Measurements from ENCODE around the gene PIAS2. TPM values are rescaled to one million over a fixed set of nuclear protein-coding genes. Genes with fewer than 3 reads are reported as not detected.

PIAS2 gene
- total and polyA plus RNA-seq, 5 donors = 7.7 to 44.0 (median 40.6) TPM

DNA sequence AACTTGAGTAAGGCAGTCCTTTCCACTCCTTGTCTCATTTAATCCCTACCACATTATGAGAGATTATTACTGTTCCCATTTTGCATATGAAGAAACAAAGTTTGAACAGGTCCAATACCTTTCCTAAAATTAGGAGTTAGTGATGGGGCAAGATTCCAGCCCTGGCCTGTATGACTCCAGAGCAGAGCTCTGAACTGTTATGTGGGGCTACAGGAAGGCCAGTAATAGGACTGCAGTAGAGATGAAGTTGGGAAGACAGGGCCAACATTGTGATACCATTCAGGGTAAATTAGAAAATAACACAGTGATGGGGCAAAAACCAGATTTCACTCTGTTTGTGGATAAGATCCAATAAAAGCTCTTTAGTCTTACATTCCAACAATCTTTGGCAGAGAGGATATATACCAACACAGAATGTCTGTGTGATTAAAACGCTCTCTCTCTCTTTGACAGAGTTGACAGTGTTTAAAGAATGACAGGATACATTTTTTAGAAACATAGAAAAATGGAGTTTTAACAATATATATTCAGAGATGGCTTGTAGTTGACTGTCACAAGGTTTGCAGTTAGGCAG is 22.8 kb upstream of the PIAS2 start:
- DNase-seq (no peak), ATAC-seq (no peak)
- Histone ChIP-seq H3K27me3 (ENCODE audit: control insufficient read depth, insufficient read depth) (no peaks in the 10 kb centered on the region), H3K4me3 (ENCODE audit: low read length) (no peak overlapping the region), H3K27ac (ENCODE audit: low read length) (no peak overlapping the region), H3K9me3 (ENCODE audit: control insufficient read depth, low read length) (no peaks in the 10 kb centered on the region), H3K4me1 (ENCODE audit: control insufficient read depth, insufficient read depth, low read length) (peaks cover 3% of the 10 kb centered on the region)
- WGBS = 55% methylated on average over 1 of the region's 1 CpG
- intact Hi-C loops (cut with DNase I) = no loop called here

DNA sequence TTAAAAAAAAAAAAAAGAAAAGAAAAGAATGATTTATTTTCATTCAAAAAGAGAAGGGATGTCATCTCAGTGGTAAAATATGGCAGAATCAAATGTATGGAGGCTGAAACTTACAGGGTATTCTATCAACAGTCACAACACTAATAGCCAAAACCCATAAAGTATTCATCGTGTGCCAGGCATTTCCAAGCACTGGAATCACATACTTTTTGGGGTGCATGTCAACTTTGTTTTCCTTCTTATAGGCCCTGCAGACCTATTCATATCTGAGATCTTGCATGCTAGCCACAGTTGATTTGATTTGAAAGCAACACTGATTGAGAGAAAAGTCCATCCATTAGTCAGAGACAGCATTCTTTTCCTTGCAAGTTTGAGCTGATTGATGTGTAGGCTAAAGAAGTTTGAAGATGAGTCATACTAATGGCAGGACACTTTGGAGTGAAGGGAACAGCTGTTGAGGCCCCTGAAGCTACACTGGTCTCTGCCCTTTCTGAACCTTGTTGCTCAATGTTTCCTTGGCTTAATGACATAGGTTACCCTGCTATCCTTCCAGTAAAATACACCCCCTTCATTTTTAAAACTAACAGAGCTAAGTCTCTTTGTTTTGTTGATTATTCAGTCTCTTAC is 22.1 kb upstream of the PIAS2 start:
- Histone ChIP-seq H3K4me3 (ENCODE audit: low read length) (no peak overlapping the region), H3K9me3 (ENCODE audit: control insufficient read depth, low read length) (no peaks in the 10 kb centered on the region), H3K27ac (ENCODE audit: low read length) (no peak overlapping the region), H3K27me3 (ENCODE audit: control insufficient read depth, insufficient read depth) (no peaks in the 10 kb centered on the region), H3K4me1 (ENCODE audit: control insufficient read depth, insufficient read depth, low read length) (peaks cover 3% of the 10 kb centered on the region)
- ATAC-seq = peak in 1 of 2 donors; percentile 61
- DNase-seq = no peak
- WGBS = 87% methylated on average over 1 of the region's 1 CpG
- intact Hi-C loops (cut with DNase I) = no loop called here

DNA sequence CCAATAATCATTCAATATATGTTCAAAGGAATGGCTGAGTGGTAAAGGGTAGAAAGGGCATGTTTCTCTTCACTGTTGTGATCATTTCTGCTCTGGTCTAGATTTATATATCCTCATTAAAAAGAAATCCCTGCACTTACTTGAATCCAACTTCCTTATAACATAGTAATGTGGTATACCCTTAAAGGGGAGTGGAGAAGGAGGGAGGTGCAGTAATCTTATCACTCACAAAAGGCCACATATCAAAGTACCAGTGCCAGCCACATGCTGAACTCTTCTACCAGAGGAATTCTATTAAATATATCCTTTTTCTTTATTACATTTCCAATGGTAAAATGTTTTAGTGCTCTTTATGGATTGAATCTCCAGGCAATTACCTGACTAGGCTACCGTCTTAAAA is 3.3 kb upstream of the PIAS2 start:
- Histone ChIP-seq H3K27ac (ENCODE audit: low read length) (no peak overlapping the region), H3K4me1 (ENCODE audit: control insufficient read depth, insufficient read depth, low read length) (peaks cover 2% of the 10 kb centered on the region), H3K9me3 (ENCODE audit: control insufficient read depth, low read length) (no peaks in the 10 kb centered on the region), H3K27me3 (ENCODE audit: control insufficient read depth, insufficient read depth) (no peaks in the 10 kb centered on the region), H3K4me3 (ENCODE audit: low read length) (no peak overlapping the region)
- intact Hi-C loops (cut with DNase I) = no loop called here
- DNase-seq (no peak), ATAC-seq (no peak)
- WGBS = 93% methylated on average over 1 of the region's 1 CpG

DNA sequence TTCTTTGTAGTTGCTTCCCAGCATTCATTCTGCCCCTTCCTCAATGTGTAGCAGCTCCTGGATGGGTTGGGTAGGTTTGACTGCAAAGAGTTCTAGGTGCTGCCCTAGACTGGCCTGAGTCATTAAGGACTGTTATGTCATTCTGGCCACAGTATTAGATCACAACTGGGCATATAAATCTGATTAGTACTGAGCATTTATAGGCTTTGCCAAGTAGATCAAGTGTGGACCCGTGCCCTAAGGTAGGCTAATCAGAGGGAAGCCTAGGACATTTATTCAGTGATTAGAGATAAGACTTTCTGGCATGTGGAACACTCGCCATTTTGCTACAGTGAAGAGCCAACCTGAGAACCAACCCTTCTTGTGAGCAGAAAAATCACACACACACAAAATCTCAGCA is 2.8 kb upstream of the PIAS2 start:
- intact Hi-C loops (cut with DNase I) = no loop called here
- Histone ChIP-seq H3K4me3 (ENCODE audit: low read length) (no peak overlapping the region), H3K27ac (ENCODE audit: low read length) (no peak overlapping the region), H3K9me3 (ENCODE audit: control insufficient read depth, low read length) (no peaks in the 10 kb centered on the region), H3K4me1 (ENCODE audit: control insufficient read depth, insufficient read depth, low read length) (peaks cover 2% of the 10 kb centered on the region), H3K27me3 (ENCODE audit: control insufficient read depth, insufficient read depth) (no peaks in the 10 kb centered on the region)
- ATAC-seq = no peak
- DNase-seq = no peak
- 74% methylated on average over 2 of the region's 2 CpGs for WGBS

DNA sequence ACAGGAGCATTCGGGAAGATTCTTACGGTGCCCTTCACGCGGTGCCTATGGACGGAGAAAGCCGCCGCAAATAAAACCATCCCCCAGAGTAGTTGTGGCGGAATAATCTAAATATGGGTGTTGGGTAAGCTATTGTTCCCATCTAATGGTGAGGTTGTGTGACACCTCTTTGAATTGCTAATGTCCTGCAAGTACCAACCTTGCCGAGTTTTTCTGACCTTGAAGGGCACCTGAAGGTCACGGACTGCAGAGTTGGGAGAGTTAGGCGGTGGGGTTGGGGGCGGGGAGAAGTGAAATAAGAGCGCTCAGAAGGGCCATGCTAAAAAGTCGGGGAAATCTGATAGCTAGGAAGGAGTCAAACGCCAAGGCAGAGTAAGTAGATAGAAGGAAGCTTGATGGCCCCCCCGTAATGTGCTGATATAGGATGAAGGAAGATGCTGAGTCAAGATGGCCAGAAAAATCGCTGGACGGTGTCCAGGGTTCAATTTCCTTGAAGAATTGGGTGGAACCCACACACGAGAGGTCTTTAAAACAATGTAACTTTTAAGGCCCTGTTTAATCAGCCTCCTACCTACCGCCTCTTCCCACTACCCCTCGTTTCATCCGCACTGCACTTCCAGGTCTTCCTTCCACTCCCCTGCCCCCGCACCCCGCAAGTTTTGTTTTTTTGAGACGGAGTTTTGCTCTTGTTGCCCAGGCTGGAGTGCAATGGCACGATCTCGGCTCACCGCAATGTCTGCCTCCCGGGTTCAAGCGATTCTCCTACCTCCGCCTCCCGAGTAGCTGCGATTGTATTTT is 695 bp upstream of the PIAS2 start:
- peak overlapping the region; percentile 66 for H3K4me3 ChIP-seq (ENCODE audit: low read length)
- peak overlapping the region; percentile 94 for H3K27ac ChIP-seq (ENCODE audit: low read length)
- 29% methylated on average over 33 of the region's 33 CpGs for WGBS
- DNase-seq = peak; percentile 38 to 66 (median 60)
- H3K9me3 ChIP-seq (ENCODE audit: control insufficient read depth, low read length) = no peaks in the 10 kb centered on the region
- peaks cover 2% of the 10 kb centered on the region for H3K4me1 ChIP-seq (ENCODE audit: control insufficient read depth, insufficient read depth, low read length)
- ATAC-seq = peak in 1 of 2 donors; percentile 30
- H3K27me3 ChIP-seq (ENCODE audit: control insufficient read depth, insufficient read depth) = no peaks in the 10 kb centered on the region
- intact Hi-C loops (cut with DNase I) = no loop called here

DNA sequence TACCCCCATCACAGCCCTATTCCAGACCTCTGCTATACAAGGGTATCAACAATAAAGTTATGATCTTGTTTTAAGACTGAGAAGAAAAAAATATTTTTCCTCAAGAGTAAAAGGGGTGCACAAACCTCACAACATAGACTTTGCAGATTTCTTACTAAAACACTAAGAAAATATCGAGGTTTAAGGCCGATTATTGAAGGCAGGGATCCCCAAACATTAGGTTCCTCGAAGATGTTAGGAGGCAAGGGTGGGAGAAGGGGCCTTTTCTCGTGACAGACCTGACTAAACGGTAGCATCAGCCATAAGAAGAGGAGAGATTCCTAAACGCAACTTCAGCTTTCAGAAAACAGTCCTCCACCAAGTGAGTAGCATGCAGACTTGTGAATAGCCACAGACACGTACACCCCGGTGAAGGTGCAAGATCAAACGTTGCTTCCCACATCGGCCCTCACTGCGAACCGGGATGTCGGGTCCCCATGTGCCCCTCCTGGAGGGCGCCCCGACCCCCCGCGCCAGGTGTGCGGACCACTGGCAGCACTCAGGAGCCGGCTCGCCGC is 678 bp downstream of the PIAS2 start:
- ATAC-seq = no peak
- H3K27me3 ChIP-seq (ENCODE audit: control insufficient read depth, insufficient read depth) = no peaks in the 10 kb centered on the region
- peaks cover 2% of the 10 kb centered on the region for H3K4me1 ChIP-seq (ENCODE audit: control insufficient read depth, insufficient read depth, low read length)
- no peak for DNase-seq
- peak overlapping the region; percentile 66 for H3K4me3 ChIP-seq (ENCODE audit: low read length)
- intact Hi-C loops (cut with DNase I) = no loop called here
- under 1% methylated on average over 21 of the region's 21 CpGs for WGBS
- H3K9me3 ChIP-seq (ENCODE audit: control insufficient read depth, low read length) = no peaks in the 10 kb centered on the region
- H3K27ac ChIP-seq (ENCODE audit: low read length) = peak overlapping the region; percentile 69

DNA sequence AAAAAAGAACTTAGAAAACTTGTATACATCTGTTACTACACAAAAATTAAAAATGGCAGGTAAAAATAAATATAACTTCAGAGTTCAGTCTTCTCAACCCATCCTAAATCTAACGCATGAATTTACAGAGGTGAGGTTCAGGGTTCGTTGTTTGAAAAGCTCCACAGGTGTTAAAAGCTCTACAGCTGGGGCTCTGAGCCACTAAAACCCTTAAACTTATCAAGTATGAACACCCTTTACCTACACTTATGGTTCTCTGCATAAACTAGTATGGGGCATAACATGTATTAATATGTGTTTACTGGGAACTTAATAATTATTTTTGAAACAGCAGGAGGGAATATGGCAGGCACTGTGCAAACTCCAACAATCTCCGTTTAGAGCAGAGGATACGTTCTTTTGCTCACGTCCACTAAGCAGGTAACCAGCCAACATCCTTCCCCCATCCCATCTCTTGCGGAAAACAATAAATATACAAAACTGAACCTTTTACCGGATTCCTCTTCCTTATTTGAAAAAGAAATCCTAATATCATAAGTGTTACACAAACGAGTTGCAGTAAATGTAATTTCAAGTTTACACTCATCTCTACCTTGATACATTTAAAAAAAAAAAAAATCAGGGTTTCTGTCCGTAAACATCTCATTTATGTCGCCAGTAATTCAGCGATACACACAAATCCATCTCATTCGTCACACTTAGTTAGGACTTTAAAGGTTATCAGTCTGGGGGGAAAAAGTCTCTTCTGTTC is 1.3 kb downstream of the PIAS2 start:
- ATAC-seq = no peak
- H3K4me3 ChIP-seq (ENCODE audit: low read length) = peak overlapping the region; percentile 66
- H3K27ac ChIP-seq (ENCODE audit: low read length) = no peak overlapping the region
- H3K9me3 ChIP-seq (ENCODE audit: control insufficient read depth, low read length) = no peaks in the 10 kb centered on the region
- intact Hi-C loops (cut with DNase I) = no loop called here
- peaks cover 2% of the 10 kb centered on the region for H3K4me1 ChIP-seq (ENCODE audit: control insufficient read depth, insufficient read depth, low read length)
- DNase-seq = no peak
- WGBS = 26% methylated on average over 12 of the region's 12 CpGs
- H3K27me3 ChIP-seq (ENCODE audit: control insufficient read depth, insufficient read depth) = no peaks in the 10 kb centered on the region

DNA sequence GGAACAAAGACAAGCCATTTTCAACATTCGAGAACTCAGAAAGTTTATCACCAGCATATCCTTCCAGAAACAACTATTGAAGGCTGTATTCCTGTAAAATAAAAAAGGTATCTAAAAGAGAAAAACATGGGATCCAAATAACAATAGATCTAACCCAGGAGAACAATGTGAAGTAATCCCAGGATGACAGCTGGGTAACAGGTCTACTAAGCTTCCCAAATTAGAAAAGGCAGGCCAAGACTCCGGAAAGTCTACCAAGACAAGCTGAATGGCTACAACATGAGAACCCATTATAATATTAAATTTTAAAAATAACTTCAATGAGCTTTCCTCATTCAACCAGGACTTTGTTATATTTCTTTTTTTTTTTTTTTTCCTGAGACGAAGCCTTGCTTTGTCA is 6.5 kb downstream of the PIAS2 start:
- Histone ChIP-seq H3K4me1 (ENCODE audit: control insufficient read depth, insufficient read depth, low read length) (no peaks in the 10 kb centered on the region), H3K27me3 (ENCODE audit: control insufficient read depth, insufficient read depth) (no peaks in the 10 kb centered on the region), H3K27ac (ENCODE audit: low read length) (no peak overlapping the region), H3K9me3 (ENCODE audit: control insufficient read depth, low read length) (no peaks in the 10 kb centered on the region), H3K4me3 (ENCODE audit: low read length) (no peak overlapping the region)
- intact Hi-C loops (cut with DNase I) = no loop called here
- ATAC-seq = no peak
- WGBS = 78% methylated on average over 3 of the region's 3 CpGs
- no peak for DNase-seq

DNA sequence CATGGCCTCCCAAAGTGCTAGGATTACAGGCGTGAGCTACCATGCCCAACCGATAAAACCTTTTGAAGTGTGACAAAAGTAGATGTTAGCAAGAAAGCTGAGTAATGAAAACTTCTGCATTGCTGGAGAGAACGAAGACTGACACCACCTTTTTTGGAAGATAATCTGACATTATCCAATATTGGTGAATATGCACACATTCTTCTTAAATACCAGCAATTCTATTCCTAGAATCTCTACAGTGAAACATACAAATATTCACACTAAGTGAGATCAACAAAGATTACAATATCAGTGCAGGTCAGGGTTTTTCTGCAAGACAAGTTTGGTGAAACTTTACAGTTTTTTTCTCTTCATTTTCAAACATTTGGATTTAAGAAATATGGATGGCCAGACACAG is 7.8 kb downstream of the PIAS2 start:
- Histone ChIP-seq H3K4me3 (ENCODE audit: low read length) (no peak overlapping the region), H3K4me1 (ENCODE audit: control insufficient read depth, insufficient read depth, low read length) (no peaks in the 10 kb centered on the region), H3K27me3 (ENCODE audit: control insufficient read depth, insufficient read depth) (no peaks in the 10 kb centered on the region), H3K9me3 (ENCODE audit: control insufficient read depth, low read length) (no peaks in the 10 kb centered on the region), H3K27ac (ENCODE audit: low read length) (no peak overlapping the region)
- DNase-seq = no peak
- 93% methylated on average over 3 of the region's 3 CpGs for WGBS
- no peak for ATAC-seq
- intact Hi-C loops (cut with DNase I) = no loop called here

DNA sequence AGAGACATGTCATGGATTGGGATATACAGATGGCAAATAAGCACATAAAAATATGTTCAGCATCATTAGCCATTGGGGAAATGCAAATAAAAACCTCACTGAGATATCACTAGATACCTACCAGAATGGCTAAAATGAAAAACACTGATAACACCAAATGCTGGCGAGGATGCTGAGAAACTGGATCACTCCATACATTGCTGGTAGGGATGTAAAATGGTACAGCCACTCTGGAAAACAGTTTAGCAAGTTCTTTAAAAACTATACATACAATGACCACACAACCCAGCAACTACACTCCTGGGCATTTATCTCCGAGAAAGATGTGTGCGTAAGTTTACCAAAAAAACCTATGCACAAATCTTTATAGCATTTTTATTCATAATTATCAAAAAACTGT is 13.9 kb downstream of the PIAS2 start:
- WGBS = over 99% methylated on average over 3 of the region's 3 CpGs
- Histone ChIP-seq H3K4me1 (ENCODE audit: control insufficient read depth, insufficient read depth, low read length) (no peaks in the 10 kb centered on the region), H3K27me3 (ENCODE audit: control insufficient read depth, insufficient read depth) (no peaks in the 10 kb centered on the region), H3K4me3 (ENCODE audit: low read length) (no peak overlapping the region), H3K27ac (ENCODE audit: low read length) (no peak overlapping the region), H3K9me3 (ENCODE audit: control insufficient read depth, low read length) (no peaks in the 10 kb centered on the region)
- ATAC-seq (no peak), DNase-seq (no peak)
- intact Hi-C loops (cut with DNase I) = no loop called here
